Activated CD4-positive, alpha-beta memory T cell treated with anti-CD3 and anti-CD28 coated beads for 36 hours (primary cell): ENCODE data around the gene GNAQ. TPM values are rescaled to one million over a fixed set of nuclear protein-coding genes. Genes with fewer than 3 reads are reported as not detected.
A peak's percentile ranks its signal among the peaks of the same experiment; 100 is the strongest.
"Not testable (repeated sequence)": the region's sequence is repeated elsewhere in the genome, so short reads cannot be mapped to it uniquely, and the experiment has no call there.

Source experiments
- CTCF ChIA-PET: fragments of 350-600 bp; sonication (Branson Sonifier 250); formaldehyde crosslinking; loops from one replicate; lab custom pipeline; 2021; ENCODE audit warnings: antibody characterized with exemption, inconsistent platforms; lab: Charles Lee
- POLR2A ChIA-PET: fragments of 350-600 bp; sonication (Branson Sonifier 250); formaldehyde crosslinking; loops from one replicate; lab custom pipeline; 2021; ENCODE audit warnings: antibody characterized with exemption; lab: Charles Lee
- DNase-seq: peaks from one replicate; pipeline ENCODE4 v3.0.0-alpha.2; 2020
- H3K27ac Mint-ChIP-seq: one replicate; pipeline ENCODE4 v1.8.0; 2021; ENCODE audit warnings: mixed read lengths
- H3K27me3 Mint-ChIP-seq: one replicate; pipeline ENCODE4 v1.8.0; 2021; ENCODE audit warnings: mixed read lengths
- H3K36me3 Mint-ChIP-seq: one replicate; pipeline ENCODE4 v1.8.0; 2021; ENCODE audit warnings: mixed read lengths
- H3K4me1 Mint-ChIP-seq: one replicate; pipeline ENCODE4 v1.8.0; 2021; ENCODE audit warnings: low read depth, mixed read lengths
- H3K4me3 Mint-ChIP-seq: one replicate; pipeline ENCODE4 v1.8.0; 2021; ENCODE audit warnings: mild to moderate bottlenecking, mixed read lengths
- H3K9me3 Mint-ChIP-seq: one replicate; pipeline ENCODE4 v1.8.0; 2021; ENCODE audit warnings: mixed read lengths
- intact Hi-C: fragments of 100-400 bp; cut with micrococcal nuclease; formaldehyde crosslinking; loops from one replicate; pipeline ENCODE4 v1.15.1; 2023
- total RNA-seq, 2 experiments: library from RNA; stranded (reverse); gene quantifications; one replicate each; pipeline ENCODE4 v1.2.3, GENCODE V29; 2021

Gene GNAQ
- total RNA-seq, 2 experiments from 2014 or later, result 25.9 to 26.1 TPM

- Mint-ChIP-seq H3K9me3 (no peaks in the 10 kb centered on the region), H3K36me3 (peaks cover 3% of the 10 kb centered on the region), H3K4me3 (no peak overlapping the region), H3K27me3 (no peaks in the 10 kb centered on the region), H3K27ac (no peak overlapping the region), H3K4me1 (peaks cover 17% of the 10 kb centered on the region)
- no peak for DNase-seq
- POLR2A ChIA-PET, result no interaction called here
- intact Hi-C loops, result no loop called here
- CTCF ChIA-PET, result no interaction called here
These were observed 296.1 kb downstream of the GNAQ start for GRCh38 chr9:77735494-77735893.

DNA sequence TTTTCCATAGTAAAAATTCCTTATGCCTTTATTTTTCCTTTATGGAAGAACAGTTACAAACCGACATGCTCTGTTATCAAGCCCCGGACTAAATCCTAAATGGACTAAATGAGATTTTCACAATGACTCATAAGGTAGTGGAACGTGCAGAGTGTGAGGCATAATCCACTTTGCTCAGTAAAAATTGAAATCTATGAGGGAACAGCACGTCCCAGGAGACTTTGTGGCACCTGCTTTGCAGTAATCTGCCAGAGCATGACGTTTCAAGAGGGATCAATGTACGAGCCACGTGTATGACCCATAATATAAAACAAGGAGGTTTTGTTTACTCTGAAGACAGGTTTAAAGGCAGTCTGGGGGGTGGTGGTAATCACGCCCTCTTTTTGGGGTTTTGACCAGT, 299.7 kb downstream of the GNAQ start:
- ChIA-PET CTCF (no interaction called here), POLR2A (no interaction called here)
- H3K4me1 Mint-ChIP-seq, result peaks cover 38% of the 10 kb centered on the region
- no peak overlapping the region for H3K27ac Mint-ChIP-seq
- DNase-seq, result no peak
- no peaks in the 10 kb centered on the region for H3K9me3 Mint-ChIP-seq
- no peaks in the 10 kb centered on the region for H3K27me3 Mint-ChIP-seq
- H3K4me3 Mint-ChIP-seq, result no peak overlapping the region
- intact Hi-C loops, result no loop called here
- H3K36me3 Mint-ChIP-seq, result peaks cover 19% of the 10 kb centered on the region

DNA sequence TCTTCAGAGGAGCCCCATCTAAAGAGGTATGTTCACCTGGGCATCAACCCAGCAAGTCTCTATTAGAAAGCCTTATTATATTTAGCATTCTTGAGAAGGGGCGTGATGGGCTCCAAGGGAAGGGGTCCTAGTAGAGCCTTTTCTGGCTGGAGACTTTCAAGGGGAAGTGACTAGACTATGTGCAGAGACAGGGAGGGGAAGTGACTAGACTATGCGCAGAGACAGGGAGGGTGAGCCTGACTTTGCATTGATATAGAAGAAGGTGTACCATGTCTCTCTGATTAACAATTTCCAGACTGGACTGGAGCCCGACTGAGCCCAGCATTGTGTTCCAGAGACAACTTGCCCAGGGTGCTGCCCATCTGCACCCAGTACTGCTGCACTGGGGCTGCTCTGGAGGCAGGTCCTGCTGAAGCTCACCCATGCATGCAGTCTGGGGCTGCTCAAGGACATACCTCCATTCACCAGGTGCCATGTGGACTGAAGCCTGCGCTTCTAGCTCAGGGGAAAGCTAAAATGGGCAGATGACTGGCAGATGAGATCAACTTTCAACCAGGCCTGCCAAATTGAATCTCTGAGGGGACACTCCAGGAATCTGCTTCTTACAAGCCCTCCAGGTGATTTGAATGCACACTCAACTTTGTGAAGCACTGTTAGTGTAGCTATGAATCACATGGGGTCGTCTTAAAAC, 300.5 kb downstream of the GNAQ start:
- ChIA-PET POLR2A (no interaction called here), CTCF (interaction anchor here (1.5 to 2.7 kb wide), 2 partner anchors 16 to 20 kb away, joined by 4 to 19 read pairs; no protein-coding TSS in a partner anchor)
- DNase-seq, result no peak
- intact Hi-C loops, result no loop called here
- Mint-ChIP-seq H3K4me3 (no peak overlapping the region), H3K36me3 (peaks cover 23% of the 10 kb centered on the region), H3K27ac (no peak overlapping the region), H3K27me3 (no peaks in the 10 kb centered on the region), H3K9me3 (no peaks in the 10 kb centered on the region), H3K4me1 (peaks cover 45% of the 10 kb centered on the region)

GRCh38 chr9:77729177-77729576, 302.4 kb downstream of the GNAQ start:
- peaks cover 55% of the 10 kb centered on the region for H3K4me1 Mint-ChIP-seq
- intact Hi-C loops, result loop anchor here (1.0 to 10.0 kb wide), 5 partner anchors 18 to 554 kb away; partner anchors contain the start of genes GNAQ and VPS13A
- H3K36me3 Mint-ChIP-seq, result peaks cover 31% of the 10 kb centered on the region

GRCh38 chr9:77726814-77727213, 304.8 kb downstream of the GNAQ start:
- H3K36me3 Mint-ChIP-seq, result peaks cover 39% of the 10 kb centered on the region
- DNase-seq, result no peak
- no peaks in the 10 kb centered on the region for H3K27me3 Mint-ChIP-seq
- no peak overlapping the region for H3K4me3 Mint-ChIP-seq
- intact Hi-C loops, result loop anchor here (1.0 to 10.0 kb wide), 7 partner anchors 9 to 552 kb away; partner anchors contain the start of genes GNAQ and VPS13A
- peaks cover 48% of the 10 kb centered on the region for H3K4me1 Mint-ChIP-seq
- ChIA-PET POLR2A (interaction anchor here (0.8 kb wide), 1 partner anchor 233 kb away, joined by 5 read pairs; no protein-coding TSS in a partner anchor), CTCF (interaction anchor here (1.3 kb wide), 1 partner anchor 270 kb away, joined by 4 read pairs; no protein-coding TSS in a partner anchor)
- no peaks in the 10 kb centered on the region for H3K9me3 Mint-ChIP-seq
- H3K27ac Mint-ChIP-seq, result peak overlapping the region; percentile 44

More at GRCh38 chr9:77729177-77729576, 302.4 kb downstream of the GNAQ start:
- no peak for DNase-seq
- Mint-ChIP-seq H3K4me3 (no peak overlapping the region), H3K27ac (peak overlapping the region; percentile 79), H3K27me3 (no peaks in the 10 kb centered on the region), H3K9me3 (no peaks in the 10 kb centered on the region)
- ChIA-PET CTCF (interaction anchor here (0.5 to 2.7 kb wide), 8 partner anchors 10 to 383 kb away, joined by 3 to 19 read pairs (median 4); no protein-coding TSS in a partner anchor), POLR2A (interaction anchor here (1.0 kb wide), 2 partner anchors 37 to 253 kb away, joined by 3 to 4 read pairs; no protein-coding TSS in a partner anchor)

DNA sequence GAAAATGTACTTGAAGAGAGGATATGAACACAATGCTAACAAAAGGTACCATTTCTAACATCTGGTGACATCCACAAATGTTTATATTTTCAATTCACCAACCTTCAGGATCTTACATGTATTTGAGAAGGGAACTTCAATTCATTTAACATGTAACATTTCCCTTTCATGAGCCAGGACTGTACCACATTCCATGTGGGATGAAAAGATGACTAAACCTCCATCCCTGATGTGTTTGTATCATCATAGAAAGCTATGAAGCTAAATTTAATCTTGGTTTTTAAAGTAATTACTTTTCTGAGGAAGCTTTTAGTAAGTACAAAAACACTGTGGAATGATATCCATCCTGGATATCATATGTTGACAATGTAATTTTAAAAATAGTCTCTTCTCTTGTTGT, 305.3 kb downstream of the GNAQ start:
- H3K36me3 Mint-ChIP-seq, result peaks cover 41% of the 10 kb centered on the region

GRCh38 chr9:77725820-77726219, 305.8 kb downstream of the GNAQ start:
- H3K4me1 Mint-ChIP-seq, result peaks cover 45% of the 10 kb centered on the region
- intact Hi-C loops, result loop anchor here (1.0 to 10.0 kb wide), 7 partner anchors 8 to 551 kb away; partner anchors contain the start of genes GNAQ and VPS13A
- no peaks in the 10 kb centered on the region for H3K27me3 Mint-ChIP-seq
- H3K27ac Mint-ChIP-seq, result peak overlapping the region; percentile 77
- peaks cover 43% of the 10 kb centered on the region for H3K36me3 Mint-ChIP-seq
- DNase-seq, result peak; percentile 62
- no peaks in the 10 kb centered on the region for H3K9me3 Mint-ChIP-seq
- H3K4me3 Mint-ChIP-seq, result no peak overlapping the region
- CTCF ChIA-PET, result no interaction called here
- POLR2A ChIA-PET, result no interaction called here

More for the DNA sequence above, 305.3 kb downstream of the GNAQ start:
- ChIA-PET POLR2A (interaction anchor here (0.8 kb wide), 1 partner anchor 234 kb away, joined by 5 read pairs; no protein-coding TSS in a partner anchor), CTCF (no interaction called here)
- Mint-ChIP-seq H3K27me3 (no peaks in the 10 kb centered on the region), H3K9me3 (no peaks in the 10 kb centered on the region), H3K4me3 (no peak overlapping the region), H3K4me1 (peaks cover 45% of the 10 kb centered on the region), H3K27ac (peak overlapping the region; percentile 77)
- intact Hi-C loops, result loop anchor here (1.0 to 10.0 kb wide), 7 partner anchors 8 to 551 kb away; partner anchors contain the start of genes GNAQ and VPS13A
- no peak for DNase-seq

- H3K9me3 Mint-ChIP-seq, result no peaks in the 10 kb centered on the region
These were observed 306.4 kb downstream of the GNAQ start for GRCh38 chr9:77725046-77725694.

GRCh38 chr9:77721156-77721555, 310.5 kb downstream of the GNAQ start:
- peaks cover 21% of the 10 kb centered on the region for H3K4me1 Mint-ChIP-seq
- POLR2A ChIA-PET, H3K27ac Mint-ChIP-seq, H3K4me3 Mint-ChIP-seq, H3K9me3 Mint-ChIP-seq, DNase-seq, H3K27me3 Mint-ChIP-seq: not testable (repeated sequence)
- H3K36me3 Mint-ChIP-seq, result peaks cover 30% of the 10 kb centered on the region
- intact Hi-C loops, result loop anchor here (10.0 kb wide), 1 partner anchor 546 kb away; the partner anchor contains the start of gene VPS13A
- CTCF ChIA-PET, result interaction anchor here (1.2 kb wide), 1 partner anchor 264 kb away, joined by 4 read pairs; no protein-coding TSS in a partner anchor

More at GRCh38 chr9:77725046-77725694, 306.4 kb downstream of the GNAQ start:
- Mint-ChIP-seq H3K27ac (peak overlapping the region; percentile 77), H3K4me1 (peaks cover 44% of the 10 kb centered on the region), H3K36me3 (peaks cover 47% of the 10 kb centered on the region), H3K27me3 (no peaks in the 10 kb centered on the region), H3K4me3 (no peak overlapping the region)
- ChIA-PET POLR2A (no interaction called here), CTCF (interaction anchor here (0.6 kb wide), 1 partner anchor 27 kb away, joined by 3 read pairs; no protein-coding TSS in a partner anchor)
- intact Hi-C loops, result loop anchor here (5.0 to 10.0 kb wide), 4 partner anchors 42 to 550 kb away; partner anchors contain the start of genes GNAQ and VPS13A
- DNase-seq, result no peak

- ChIA-PET POLR2A (no interaction called here), CTCF (no interaction called here)
- no peak overlapping the region for H3K4me3 Mint-ChIP-seq
- peaks cover 21% of the 10 kb centered on the region for H3K36me3 Mint-ChIP-seq
- no peaks in the 10 kb centered on the region for H3K9me3 Mint-ChIP-seq
- H3K4me1 Mint-ChIP-seq, result peaks cover 10% of the 10 kb centered on the region
- intact Hi-C loops, result no loop called here
- no peak overlapping the region for H3K27ac Mint-ChIP-seq
- H3K27me3 Mint-ChIP-seq, result no peaks in the 10 kb centered on the region
- no peak for DNase-seq
These were observed 312.3 kb downstream of the GNAQ start for GRCh38 chr9:77719321-77719720.

GRCh38 chr9:77718298-77718640, 313.3 kb downstream of the GNAQ start:
- not testable (repeated sequence) for DNase-seq, H3K27me3 Mint-ChIP-seq, H3K4me1 Mint-ChIP-seq, H3K4me3 Mint-ChIP-seq, H3K9me3 Mint-ChIP-seq
- ChIA-PET POLR2A (interaction anchor here (1.0 kb wide), 1 partner anchor 242 kb away, joined by 4 read pairs; no protein-coding TSS in a partner anchor), CTCF (interaction anchor here (1.1 kb wide), 1 partner anchor 261 kb away, joined by 3 read pairs; no protein-coding TSS in a partner anchor)
- H3K36me3 Mint-ChIP-seq, result peaks cover 18% of the 10 kb centered on the region
- intact Hi-C loops, result loop anchor here (1.0 kb wide), 1 partner anchor 8 kb away; no protein-coding TSS in a partner anchor
- peak overlapping the region; percentile 66 for H3K27ac Mint-ChIP-seq
